Loucy (cell line): ENCODE data around the gene RGMB.
A peak's percentile ranks its signal among the peaks of the same experiment; 100 is the strongest.

ENCODE experiments used
- H2AFZ ChIP-seq: fragments of 200-600 bp; sonication (generic); 2 replicates; pipeline ENCODE4 v1.6.0; 2016; ENCODE audit warnings: antibody characterized with exemption, mild to moderate bottlenecking, low read length, moderate library complexity
- H3F3A ChIP-seq: fragments of 200-600 bp; 2 replicates; pipeline ENCODE4 v1.6.0; 2016; ENCODE audit warnings: antibody characterized with exemption, low read depth, mild to moderate bottlenecking
- H3K27me3 ChIP-seq: fragments of 200-600 bp; sonication (generic); 2 replicates; pipeline ENCODE4 v1.6.1; 2014; ENCODE audit warnings: low read length, mild to moderate bottlenecking; ENCODE audit not compliant: insufficient read depth, poor library complexity, severe bottlenecking
- H3K36me3 ChIP-seq: fragments of 200-600 bp; sonication (generic); 2 replicates; pipeline ENCODE4 v1.6.1; 2016; ENCODE audit warnings: low read length; ENCODE audit not compliant: insufficient read depth
- H3K4me1 ChIP-seq: fragments of 200-600 bp; sonication (generic); 2 replicates; pipeline ENCODE4 v1.5.1; 2014; ENCODE audit warnings: low read length, mild to moderate bottlenecking; ENCODE audit not compliant: insufficient read depth, poor library complexity, severe bottlenecking
- H3K4me2 ChIP-seq: fragments of 200-600 bp; sonication (generic); 2 replicates; pipeline ENCODE4 v1.6.0; 2014; ENCODE audit warnings: antibody characterized with exemption, low read length, low read depth, mild to moderate bottlenecking; ENCODE audit not compliant: poor library complexity, severe bottlenecking
- H3K4me3 ChIP-seq: fragments of 200-600 bp; sonication (generic); 2 replicates; pipeline ENCODE4 v1.5.1; 2014; ENCODE audit warnings: low read length, mild to moderate bottlenecking, mixed read lengths; ENCODE audit not compliant: poor library complexity, severe bottlenecking
- H3K79me2 ChIP-seq: fragments of 200-600 bp; sonication (generic); 2 replicates; pipeline ENCODE4 v1.6.1; 2014; ENCODE audit warnings: low read length; ENCODE audit not compliant: insufficient read depth
- H3K9ac ChIP-seq: fragments of 200-600 bp; sonication (generic); 2 replicates; pipeline ENCODE4 v1.6.0; 2014; ENCODE audit warnings: mild to moderate bottlenecking, low read depth, low read length, moderate library complexity; ENCODE audit not compliant: poor library complexity, severe bottlenecking
- H3K9me2 ChIP-seq: fragments of 200-600 bp; sonication (generic); replicated peaks from 2 replicates; pipeline ENCODE4 v1.6.1; 2016; ENCODE audit warnings: low read depth, low read length, mixed read lengths
- H3K9me3 ChIP-seq: fragments of 200-600 bp; sonication (generic); 2 replicates; pipeline ENCODE4 v1.6.1; 2014; ENCODE audit warnings: mild to moderate bottlenecking, antibody characterized with exemption, low read length, low read depth; ENCODE audit not compliant: insufficient read depth
- H4K20me1 ChIP-seq: fragments of 200-600 bp; sonication (generic); 2 replicates; pipeline ENCODE4 v1.6.0; 2014; ENCODE audit warnings: antibody characterized with exemption, low read length, mild to moderate bottlenecking; ENCODE audit not compliant: insufficient read depth, poor library complexity, severe bottlenecking
- EZH2phosphoT487 ChIP-seq: fragments of 200-600 bp; IDR thresholded peaks from 2 replicates; pipeline ENCODE4 v1.6.1; 2018; ENCODE audit warnings: antibody characterized with exemption, mild to moderate bottlenecking, moderate library complexity, borderline replicate concordance
- TF ChIP-seq, protein P1 (sequence below): fragments of 200-600 bp; sonication (generic); conservative IDR thresholded peaks from 2 replicates; pipeline ENCODE4 v1.5.1; 2014; ENCODE audit warnings: mild to moderate bottlenecking, antibody characterized with exemption, low read length

Gene RGMB

DNA sequence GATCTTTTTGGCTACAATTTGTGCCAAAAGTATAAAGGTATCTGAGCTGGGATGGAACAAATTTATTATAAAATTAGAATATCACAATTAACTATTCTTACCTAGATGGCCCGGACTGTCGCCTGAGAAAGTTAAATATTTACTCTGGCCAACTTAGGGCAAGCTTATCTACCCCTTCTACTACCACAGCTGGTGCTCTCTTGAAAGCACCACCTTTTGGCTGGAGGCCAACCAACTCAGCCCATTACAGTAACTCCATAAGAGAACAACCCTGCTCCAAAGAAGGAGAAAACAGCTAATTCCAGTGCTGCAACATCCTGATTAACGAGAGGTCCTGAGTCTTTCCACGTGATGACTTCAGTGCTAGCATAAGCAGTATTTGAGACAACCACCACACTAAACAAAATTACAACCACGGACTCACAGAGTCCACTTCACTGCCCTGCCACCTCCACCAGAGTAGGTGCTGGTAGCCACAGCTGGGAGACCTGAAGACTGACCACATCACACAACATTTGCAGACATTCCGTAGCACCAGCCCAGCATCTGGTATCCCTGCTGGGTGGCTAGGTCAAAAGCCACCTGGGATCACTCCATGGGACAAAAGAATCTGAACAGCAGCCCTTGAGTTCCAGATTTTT, 43.2 kb downstream of the RGMB start:
- Histone ChIP-seq H3K9me3 (no peaks in the 10 kb centered on the region), H3K27me3 (no peaks in the 10 kb centered on the region), H3K4me2 (no peak overlapping the region), H3F3A (no peaks in the 10 kb centered on the region), H3K4me3 (no peak overlapping the region), H3K4me1 (no peaks in the 10 kb centered on the region), H3K9me2 (no peaks in the 10 kb centered on the region), H2AFZ (no peak overlapping the region), H3K36me3 (no peaks in the 10 kb centered on the region), H4K20me1 (no peaks in the 10 kb centered on the region), H3K9ac (no peak overlapping the region), H3K79me2 (no peaks in the 10 kb centered on the region)
- no peak for TF ChIP-seq EZH2phosphoT487
- TF ChIP-seq, protein P1, sequence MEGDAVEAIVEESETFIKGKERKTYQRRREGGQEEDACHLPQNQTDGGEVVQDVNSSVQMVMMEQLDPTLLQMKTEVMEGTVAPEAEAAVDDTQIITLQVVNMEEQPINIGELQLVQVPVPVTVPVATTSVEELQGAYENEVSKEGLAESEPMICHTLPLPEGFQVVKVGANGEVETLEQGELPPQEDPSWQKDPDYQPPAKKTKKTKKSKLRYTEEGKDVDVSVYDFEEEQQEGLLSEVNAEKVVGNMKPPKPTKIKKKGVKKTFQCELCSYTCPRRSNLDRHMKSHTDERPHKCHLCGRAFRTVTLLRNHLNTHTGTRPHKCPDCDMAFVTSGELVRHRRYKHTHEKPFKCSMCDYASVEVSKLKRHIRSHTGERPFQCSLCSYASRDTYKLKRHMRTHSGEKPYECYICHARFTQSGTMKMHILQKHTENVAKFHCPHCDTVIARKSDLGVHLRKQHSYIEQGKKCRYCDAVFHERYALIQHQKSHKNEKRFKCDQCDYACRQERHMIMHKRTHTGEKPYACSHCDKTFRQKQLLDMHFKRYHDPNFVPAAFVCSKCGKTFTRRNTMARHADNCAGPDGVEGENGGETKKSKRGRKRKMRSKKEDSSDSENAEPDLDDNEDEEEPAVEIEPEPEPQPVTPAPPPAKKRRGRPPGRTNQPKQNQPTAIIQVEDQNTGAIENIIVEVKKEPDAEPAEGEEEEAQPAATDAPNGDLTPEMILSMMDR = no peak

DNA sequence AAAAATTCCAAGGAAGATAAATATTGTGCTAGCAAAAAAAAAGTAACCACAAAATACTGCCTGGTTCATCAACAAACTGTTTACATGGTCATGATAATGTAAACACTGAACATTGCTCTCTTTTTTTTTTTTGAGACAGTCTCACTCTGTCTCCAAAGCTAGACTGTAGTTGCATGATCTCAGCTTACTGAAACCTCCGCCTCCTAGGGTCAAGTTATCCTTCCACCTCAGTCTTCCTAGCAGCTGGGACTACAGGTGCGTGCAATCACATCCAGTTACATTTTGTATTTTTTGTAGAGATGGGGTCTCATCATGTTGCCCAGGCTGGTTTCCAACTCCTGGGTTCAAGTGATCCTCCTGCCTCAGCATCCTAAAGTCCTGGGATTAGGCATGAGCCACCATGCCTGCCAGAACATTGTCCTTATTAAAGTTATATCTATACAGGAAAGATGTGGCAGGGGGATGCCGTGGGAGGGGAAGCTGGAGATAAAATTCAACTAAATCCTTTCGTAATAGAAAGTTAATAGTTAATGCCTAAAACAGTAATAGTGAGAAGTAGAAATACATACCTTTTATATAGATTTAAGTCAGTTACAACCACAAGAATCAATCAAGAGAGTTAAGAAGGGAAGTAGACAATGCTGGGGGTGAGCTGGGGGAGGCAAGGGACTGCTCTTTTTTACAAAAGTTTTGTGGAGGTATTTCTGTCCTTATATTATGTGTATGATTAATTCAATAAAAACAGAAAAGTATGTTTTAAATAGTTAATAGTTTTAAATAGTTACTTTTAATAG, 52.3 kb downstream of the RGMB start:
- Histone ChIP-seq H3K9me2 (no peaks in the 10 kb centered on the region), H2AFZ (no peak overlapping the region), H3K36me3 (no peaks in the 10 kb centered on the region), H3K27me3 (no peaks in the 10 kb centered on the region), H3F3A (no peaks in the 10 kb centered on the region), H3K4me2 (no peak overlapping the region), H3K4me3 (no peak overlapping the region), H3K4me1 (no peaks in the 10 kb centered on the region), H3K9ac (no peak overlapping the region), H4K20me1 (no peaks in the 10 kb centered on the region), H3K79me2 (no peaks in the 10 kb centered on the region), H3K9me3 (no peaks in the 10 kb centered on the region)
- TF ChIP-seq, protein P1 = no peak
- no peak for TF ChIP-seq EZH2phosphoT487

DNA sequence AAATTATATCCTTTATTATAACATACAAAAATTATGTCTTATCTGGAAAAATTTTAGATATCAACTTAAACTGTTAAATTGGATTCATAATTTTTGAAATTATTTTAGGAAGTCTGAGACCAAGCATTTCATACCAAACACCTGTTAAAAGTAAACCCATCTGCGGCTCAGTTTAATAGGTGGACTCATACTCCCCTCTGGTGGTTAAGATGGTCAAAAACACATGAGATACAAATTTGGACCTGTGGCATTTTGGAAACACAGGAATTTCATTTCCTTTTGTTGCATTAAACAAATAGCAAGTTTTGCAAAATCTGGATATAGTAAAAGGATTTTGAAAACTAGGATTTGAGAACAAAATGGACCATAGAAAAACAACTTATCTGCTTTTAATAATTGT, 53.7 kb downstream of the RGMB start:
- H3K4me1 ChIP-seq = no peaks in the 10 kb centered on the region
- H3K36me3 ChIP-seq = no peaks in the 10 kb centered on the region
- TF ChIP-seq EZH2phosphoT487 = no peak
- TF ChIP-seq, protein P1 = peak; percentile 47
- no peak overlapping the region for H3K4me3 ChIP-seq
- no peaks in the 10 kb centered on the region for H3K9me3 ChIP-seq
- H3K79me2 ChIP-seq = no peaks in the 10 kb centered on the region
- H3K9ac ChIP-seq = no peak overlapping the region
- no peaks in the 10 kb centered on the region for H3K9me2 ChIP-seq
- H3F3A ChIP-seq = no peaks in the 10 kb centered on the region
- H3K27me3 ChIP-seq = no peaks in the 10 kb centered on the region
- no peak overlapping the region for H3K4me2 ChIP-seq
- no peak overlapping the region for H2AFZ ChIP-seq
- H4K20me1 ChIP-seq = no peaks in the 10 kb centered on the region
